ENCODE data around the gene DCUN1D1. TPM values are rescaled to one million over a fixed set of nuclear protein-coding genes. Genes with fewer than 3 reads are reported as not detected.

Gene DCUN1D1
- total RNA-seq, 4 donors from 2014 or later = 33.6 to 52.8 (median 35.0) TPM

GRCh38 chr3:182936239-182936917 lies 44.0 kb downstream of the DCUN1D1 start:
- Histone ChIP-seq H3K4me1 (peaks cover 11 to 12% of the 10 kb centered on the region in 2 donors), H3K27ac (no peak overlapping the region), H3K4me3 (replicated peaks in 1 of 3) (no peak overlapping the region), H3K9me3 (no peaks in the 10 kb centered on the region), H3K36me3 (no peaks in the 10 kb centered on the region), H3K27me3 (no peaks in the 10 kb centered on the region)
- TF ChIP-seq POLR2A (IDR thresholded peaks at IDR 0.05) (no peak), CTCF (IDR thresholded peaks at IDR 0.05) (no peak)
- 82 to 88% methylated on average over 4 of the region's 4 CpGs for WGBS, 2 donors
- intact Hi-C loops (cut with DNase I) = no loop called here
- DNase-seq = peak in 1 of 2 donors; percentile 14

- H3K36me3 ChIP-seq = no peaks in the 10 kb centered on the region
- H3K4me1 ChIP-seq = peaks cover 11 to 12% of the 10 kb centered on the region in 2 donors
- TF ChIP-seq POLR2A (IDR thresholded peaks at IDR 0.05) = no peak
- TF ChIP-seq CTCF (IDR thresholded peaks at IDR 0.05) = no peak
- H3K27ac ChIP-seq = no peak overlapping the region
- H3K27me3 ChIP-seq = no peaks in the 10 kb centered on the region
- 55 to 57% methylated on average over 3 of the region's 3 CpGs for WGBS, 2 donors
- no peak overlapping the region for H3K4me3 ChIP-seq (replicated peaks in 1 of 3)
- no peak for DNase-seq
- H3K9me3 ChIP-seq = no peaks in the 10 kb centered on the region
- intact Hi-C loops (cut with DNase I) = no loop called here
These were observed 44.5 kb downstream of the DCUN1D1 start for GRCh38 chr3:182935803-182936202.

- 96% methylated on average over 3 of the region's 3 CpGs for whole genome bisulfite sequencing, 2 donors
- intact Hi-C loops (cut with DNase I) = no loop called here
These were observed 54.4 kb downstream of the DCUN1D1 start for GRCh38 chr3:182925944-182926337.

GRCh38 chr3:182925330-182925943 lies 54.9 kb downstream of the DCUN1D1 start:
- Histone ChIP-seq H3K27me3 (no peaks in the 10 kb centered on the region), H3K27ac (no peak overlapping the region), H3K36me3 (no peaks in the 10 kb centered on the region), H3K9me3 (no peaks in the 10 kb centered on the region), H3K4me1 (no peaks in the 10 kb centered on the region), H3K4me3 (replicated peaks in 1 of 3) (no peak overlapping the region)
- peak in 1 of 2 donors; percentile 18 for DNase-seq
- intact Hi-C loops (cut with DNase I) = no loop called here
- TF ChIP-seq POLR2A (IDR thresholded peaks at IDR 0.05) = no peak
- TF ChIP-seq CTCF (IDR thresholded peaks at IDR 0.05) = no peak
- 83 to 88% methylated on average over 4 of the region's 4 CpGs for WGBS, 2 donors

More at GRCh38 chr3:182925944-182926337, 54.4 kb downstream of the DCUN1D1 start:
- Histone ChIP-seq H3K4me3 (replicated peaks in 1 of 3) (no peak overlapping the region), H3K27me3 (no peaks in the 10 kb centered on the region), H3K27ac (no peak overlapping the region), H3K9me3 (no peaks in the 10 kb centered on the region), H3K36me3 (no peaks in the 10 kb centered on the region), H3K4me1 (no peaks in the 10 kb centered on the region)
- DNase-seq = no peak
- no peak for TF ChIP-seq CTCF (IDR thresholded peaks at IDR 0.05)
- TF ChIP-seq POLR2A (IDR thresholded peaks at IDR 0.05) = no peak

- Histone ChIP-seq H3K36me3 (no peaks in the 10 kb centered on the region), H3K27ac (no peak overlapping the region), H3K4me1 (peaks cover 0 to 5% of the 10 kb centered on the region in 2 donors), H3K27me3 (no peaks in the 10 kb centered on the region), H3K4me3 (replicated peaks in 1 of 3) (no peak overlapping the region), H3K9me3 (no peaks in the 10 kb centered on the region)
- no peak for TF ChIP-seq CTCF (IDR thresholded peaks at IDR 0.05)
- TF ChIP-seq POLR2A (IDR thresholded peaks at IDR 0.05) = no peak
- intact Hi-C loops (cut with DNase I) = no loop called here
- WGBS, 2 donors = 93 to 94% methylated on average over 4 of the region's 4 CpGs
- DNase-seq = no peak
These were observed 58.5 kb downstream of the DCUN1D1 start for GRCh38 chr3:182921665-182922355.

Measured in thyroid gland (tissue), 4 donors.